NCI-H82 (cell line): Measurements from ENCODE around the gene BRD3.
A peak's percentile ranks its signal among the peaks of the same experiment; 100 is the strongest.

Source experiments
- DNase-seq: peaks from one replicate; lab custom pipeline; 2025; lab: John Stamatoyannopoulos, UW

The BRD3 gene

DNA sequence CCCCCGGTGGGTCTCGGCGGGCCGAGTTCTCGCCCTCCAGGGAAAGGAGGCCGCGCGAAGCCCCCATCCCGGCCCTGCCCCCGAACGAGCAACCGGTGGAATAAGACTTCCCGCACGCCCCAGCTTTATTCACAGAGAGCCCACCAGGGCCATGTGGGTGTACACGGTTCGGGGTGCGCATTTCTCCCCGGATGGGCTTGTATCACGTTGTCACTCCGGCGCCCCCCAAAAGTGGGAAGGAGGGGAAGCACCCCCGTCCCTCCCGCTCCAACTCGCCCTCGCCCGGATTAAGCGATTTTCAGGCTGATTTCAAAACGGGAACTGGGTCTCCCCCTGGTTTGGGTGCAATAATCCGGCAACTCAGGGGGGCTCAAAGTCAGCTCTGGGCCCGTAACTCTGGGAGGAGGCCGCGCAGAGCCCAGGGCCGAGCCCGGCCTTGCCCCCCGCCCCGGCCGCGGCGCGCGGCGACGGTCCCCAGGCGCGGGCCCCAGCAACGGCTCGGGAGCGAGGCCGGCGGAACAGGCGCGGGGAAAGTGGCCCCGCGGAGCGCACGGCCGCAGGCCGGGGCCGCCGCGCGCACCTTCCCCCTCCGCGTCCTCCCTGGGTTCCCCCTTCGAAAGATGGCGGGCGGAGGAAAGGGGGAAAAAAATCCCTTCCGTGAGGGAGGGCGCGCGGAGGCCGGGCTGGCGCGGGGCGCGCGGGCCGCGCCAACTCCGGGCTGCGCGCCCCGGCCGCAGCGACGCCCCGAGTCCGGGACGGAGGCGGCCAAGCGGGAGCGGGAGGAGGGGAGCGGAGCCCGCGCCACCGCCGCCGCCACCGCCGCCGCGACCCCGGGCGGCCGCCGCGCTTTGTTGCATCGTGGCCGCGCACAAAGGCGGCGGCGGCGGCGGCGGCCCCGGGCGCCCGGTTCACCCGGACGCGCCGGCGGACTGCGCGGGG lies 644 bp downstream of the BRD3 start:
- peak; percentile 32 for DNase-seq

DNA sequence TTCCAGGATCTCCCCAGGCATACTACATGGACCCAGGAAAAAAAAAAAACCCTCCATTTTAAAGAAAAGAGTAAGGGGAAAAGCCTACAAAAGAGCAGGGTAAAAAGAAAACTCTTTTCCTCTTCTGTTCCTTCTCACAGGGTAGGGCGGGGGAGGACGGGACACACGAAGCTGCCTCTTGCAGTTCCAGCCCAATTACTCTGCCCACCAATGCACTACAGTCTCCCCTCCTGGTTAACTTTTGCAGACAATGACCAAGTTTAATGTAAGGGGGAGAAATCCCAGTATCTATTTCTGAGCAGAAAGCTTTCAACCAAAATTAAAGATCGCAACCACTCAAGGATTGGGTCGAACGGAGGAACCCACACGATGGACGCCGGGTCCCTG lies 1.3 kb downstream of the BRD3 start:
- peak; percentile 32 for DNase-seq

DNA sequence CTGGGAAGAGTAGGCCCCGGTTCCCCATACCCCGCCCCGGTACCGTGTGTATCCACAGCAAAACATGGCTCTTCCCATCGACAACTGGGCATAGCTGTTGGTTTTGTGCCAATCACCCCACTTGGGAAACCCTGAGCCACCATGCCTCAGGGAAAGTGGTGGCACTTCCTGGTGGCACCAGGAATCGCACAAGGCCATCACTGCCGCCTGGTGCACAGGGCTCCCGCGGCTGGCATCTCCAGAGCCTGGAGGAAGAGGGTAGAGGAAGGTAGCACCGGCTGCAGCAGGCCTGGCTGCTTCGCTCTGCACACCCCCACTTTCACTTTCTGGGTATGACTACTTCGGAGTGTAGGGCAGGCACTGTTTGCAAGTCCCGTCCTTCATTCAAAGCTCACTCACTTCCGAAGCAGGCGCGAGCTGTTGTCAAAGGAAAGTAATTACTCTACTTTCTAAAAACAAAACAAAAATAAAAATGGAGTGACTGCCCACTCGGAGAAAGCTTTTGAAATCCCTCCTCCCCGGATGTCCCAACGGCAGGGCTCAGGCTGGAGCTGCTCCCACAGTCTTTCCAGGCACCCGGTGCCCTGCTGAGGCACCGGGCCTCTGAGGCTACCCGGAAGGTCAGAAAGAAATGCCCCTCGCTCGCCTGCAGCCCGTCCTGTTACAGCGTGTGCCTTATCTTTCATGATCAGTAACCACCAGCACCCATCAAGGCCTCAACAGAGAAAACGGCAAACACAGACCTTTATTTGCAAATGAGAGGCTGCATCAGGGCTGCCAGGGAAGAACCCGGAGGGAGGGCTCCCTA lies 2.0 kb downstream of the BRD3 start:
- DNase-seq, result no peak

DNA sequence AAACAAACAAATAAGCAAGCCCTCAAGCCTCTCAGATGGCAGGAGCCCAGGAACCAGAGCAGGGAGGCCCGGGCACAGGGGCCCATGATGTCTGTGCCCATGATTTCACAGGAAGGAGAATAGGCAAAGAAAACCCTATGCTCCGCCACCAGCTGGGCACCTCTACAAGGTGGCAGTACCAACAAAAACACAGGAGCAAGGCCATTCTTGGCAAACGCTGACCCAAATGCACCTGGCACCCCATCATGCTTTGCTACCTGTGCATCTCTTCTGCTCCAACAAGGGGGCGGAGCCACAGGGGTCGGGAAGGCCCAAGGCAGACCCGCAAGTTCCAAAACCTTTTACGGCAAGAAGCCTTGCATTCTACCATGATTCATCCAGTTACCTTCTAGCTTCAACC lies 3.1 kb downstream of the BRD3 start:
- DNase-seq, result no peak

DNA sequence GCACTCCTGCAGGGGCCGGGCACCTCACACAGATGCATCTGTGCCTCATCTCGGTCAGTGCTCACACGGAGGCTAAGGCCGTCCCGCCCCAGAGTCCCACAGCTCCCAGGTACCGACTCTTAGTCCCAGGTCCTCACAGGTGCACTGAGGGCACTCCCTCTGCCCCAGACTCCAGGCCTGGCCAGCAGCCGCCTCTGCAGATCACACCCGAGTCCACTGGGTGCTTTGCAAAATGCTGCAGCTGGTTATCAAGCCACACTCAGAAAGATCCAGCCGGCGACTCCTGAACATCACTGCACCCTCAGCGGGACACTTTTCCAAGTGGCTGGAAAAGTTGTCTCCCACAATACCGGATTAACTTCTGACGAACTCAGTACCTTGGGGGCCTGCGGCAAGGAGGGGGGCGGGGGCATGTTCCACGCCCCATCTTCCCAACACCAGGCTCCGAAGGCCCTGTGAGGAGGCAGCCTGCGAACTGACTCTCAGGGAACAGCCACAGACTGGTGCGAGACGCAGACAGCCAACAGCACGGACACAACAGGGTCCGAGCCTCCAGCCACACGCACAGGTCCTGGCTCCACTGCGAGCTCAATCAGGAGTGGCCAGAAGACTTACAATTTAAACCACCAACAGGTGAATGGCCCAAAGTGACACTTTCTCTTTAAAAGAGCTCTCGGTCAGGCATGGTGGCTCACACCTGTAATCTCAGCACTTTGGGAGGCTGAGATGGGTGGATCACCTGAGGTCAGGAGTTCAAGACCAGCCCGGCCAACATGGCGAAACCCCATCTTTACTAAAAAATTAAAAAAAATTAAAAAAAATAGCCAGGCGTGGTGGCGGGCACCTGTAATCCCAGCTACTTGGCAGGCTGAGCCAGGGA lies 4.0 kb downstream of the BRD3 start:
- no peak for DNase-seq

DNA sequence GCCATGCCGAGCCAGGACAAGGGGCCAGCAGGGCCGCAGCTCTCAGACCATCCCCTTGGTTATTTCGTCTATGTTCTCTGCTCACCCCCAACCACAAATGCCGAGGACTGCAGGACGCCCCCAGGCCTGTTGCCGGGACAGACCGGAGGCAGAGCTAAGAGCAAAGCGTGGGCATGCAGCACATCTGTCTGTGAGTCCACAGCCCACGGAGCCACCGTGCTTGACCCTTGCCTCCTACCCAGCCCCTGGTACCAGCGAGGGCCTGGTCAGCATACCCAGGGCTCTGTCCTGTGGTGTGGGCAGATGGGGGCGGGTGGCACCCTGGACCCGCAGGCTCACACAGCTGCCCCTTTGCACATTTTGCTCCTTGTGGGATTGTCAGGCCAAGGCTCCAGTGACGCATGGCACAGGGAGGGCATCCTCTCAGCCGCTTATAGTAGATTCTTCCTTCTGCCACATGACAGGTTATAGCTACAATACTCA lies 4.7 kb downstream of the BRD3 start:
- no peak for DNase-seq

DNA sequence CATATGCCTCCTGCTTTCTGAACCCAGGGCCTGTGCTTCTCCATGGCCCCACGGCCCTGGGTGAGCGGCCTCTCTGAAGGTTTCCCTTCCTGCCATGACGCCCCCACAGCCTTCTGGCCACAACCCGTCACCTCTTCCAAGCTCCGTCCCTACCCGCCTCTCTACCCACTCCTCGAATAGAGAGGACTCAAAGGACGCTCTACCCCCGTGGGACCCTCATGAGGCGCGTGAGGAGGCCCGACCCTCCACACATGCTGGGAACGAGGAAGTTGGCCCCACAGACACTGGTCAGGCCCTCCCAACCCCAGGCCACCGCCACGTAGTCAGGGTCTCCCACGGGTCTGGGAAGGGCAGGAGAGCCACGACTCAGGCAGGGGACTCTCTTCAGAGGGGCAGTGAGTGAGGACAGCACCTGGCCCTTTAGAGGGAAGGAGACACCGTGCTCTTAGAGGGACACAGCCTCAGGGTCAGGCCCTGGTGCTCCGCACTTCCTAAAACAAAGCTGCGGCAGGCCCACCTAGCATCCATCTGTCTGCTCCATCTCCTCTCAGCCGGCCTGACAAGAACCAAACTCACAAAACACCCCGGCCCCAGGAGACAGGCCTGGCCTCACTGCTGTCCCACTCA lies 5.3 kb downstream of the BRD3 start:
- no peak for DNase-seq

DNA sequence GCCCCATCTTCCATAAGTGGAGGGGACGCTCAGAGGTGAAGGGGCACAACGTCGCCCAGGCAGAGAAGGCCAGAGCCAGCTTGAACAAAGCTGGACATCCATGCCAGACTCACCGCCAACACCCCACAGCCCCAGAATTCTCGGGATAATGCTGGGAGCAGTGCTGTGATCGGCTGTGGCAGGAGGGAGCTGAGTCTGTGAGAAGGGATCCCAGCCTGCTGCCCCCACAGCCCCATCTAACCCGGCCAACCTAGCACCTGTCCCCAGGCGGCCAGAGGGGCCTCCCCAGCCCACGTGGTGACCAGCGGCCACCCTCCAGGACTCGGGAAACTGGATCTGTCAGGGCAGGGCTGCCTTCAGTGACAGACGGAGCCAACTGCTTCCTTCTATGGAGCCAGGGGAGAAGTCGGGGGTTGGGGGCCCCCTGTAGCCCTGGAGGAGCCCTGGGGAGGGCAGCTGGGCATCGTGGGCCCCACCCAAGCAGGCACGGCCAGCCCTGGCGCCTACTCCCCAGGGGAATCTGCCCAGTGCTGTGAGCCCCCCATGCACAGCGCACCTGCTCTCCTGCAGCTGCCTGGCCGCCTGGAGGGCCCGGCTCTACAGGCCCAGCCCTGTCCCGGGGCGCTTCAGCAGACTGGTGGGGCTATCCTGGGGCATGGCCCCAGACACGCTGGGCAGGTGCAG lies 6.0 kb downstream of the BRD3 start:
- no peak for DNase-seq

DNA sequence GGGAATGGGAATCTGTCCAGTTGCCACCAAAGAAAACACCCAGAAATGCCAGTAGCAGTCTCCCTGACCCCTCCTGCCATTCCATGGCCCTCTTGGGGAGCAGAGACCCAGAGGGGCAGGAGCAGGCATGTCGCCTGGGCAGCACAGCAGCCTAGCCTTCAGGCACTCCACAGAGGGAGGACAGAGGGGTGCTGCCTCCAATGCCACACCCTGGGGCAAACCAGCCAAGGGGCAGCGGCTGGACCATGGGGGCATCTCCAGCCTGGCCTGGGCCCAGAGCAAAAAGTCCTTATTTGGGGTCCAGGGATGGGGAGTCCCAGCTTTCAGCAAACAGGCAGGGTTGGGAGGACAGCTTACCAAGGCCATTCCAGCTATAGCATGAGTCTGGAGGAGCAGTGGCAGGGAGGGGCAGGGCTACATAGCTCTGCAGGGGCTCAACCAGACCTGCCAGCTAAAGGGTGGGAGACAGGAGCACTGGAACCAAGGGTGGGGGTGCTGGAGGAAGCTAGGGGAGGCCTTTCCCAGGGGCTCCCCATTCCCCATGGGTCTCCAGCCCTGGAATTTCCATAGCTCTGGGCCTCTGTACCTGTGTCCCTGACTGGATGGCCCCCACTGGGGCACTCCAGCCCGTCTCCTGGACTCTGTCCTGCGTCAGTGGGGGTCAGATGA lies 6.7 kb downstream of the BRD3 start:
- no peak for DNase-seq

DNA sequence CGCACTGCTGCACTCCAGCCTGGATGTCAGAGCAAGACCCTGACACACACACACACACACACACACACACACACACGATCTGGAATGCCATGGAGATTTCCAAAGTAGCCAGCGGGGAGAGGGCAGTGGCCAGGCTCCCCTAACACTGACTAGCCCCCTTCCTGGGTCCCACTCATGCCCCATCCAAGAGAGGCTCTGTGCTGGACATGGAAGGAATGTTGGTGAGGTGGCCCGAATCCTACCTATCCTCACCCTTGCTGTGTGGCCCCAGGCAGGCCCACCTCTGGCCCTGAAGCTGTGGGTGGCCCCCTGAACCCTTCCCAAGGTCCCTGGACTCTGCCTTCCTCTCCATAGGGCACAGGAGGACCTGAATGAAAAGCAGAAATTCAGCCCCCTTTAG lies 7.3 kb downstream of the BRD3 start:
- no peak for DNase-seq

DNA sequence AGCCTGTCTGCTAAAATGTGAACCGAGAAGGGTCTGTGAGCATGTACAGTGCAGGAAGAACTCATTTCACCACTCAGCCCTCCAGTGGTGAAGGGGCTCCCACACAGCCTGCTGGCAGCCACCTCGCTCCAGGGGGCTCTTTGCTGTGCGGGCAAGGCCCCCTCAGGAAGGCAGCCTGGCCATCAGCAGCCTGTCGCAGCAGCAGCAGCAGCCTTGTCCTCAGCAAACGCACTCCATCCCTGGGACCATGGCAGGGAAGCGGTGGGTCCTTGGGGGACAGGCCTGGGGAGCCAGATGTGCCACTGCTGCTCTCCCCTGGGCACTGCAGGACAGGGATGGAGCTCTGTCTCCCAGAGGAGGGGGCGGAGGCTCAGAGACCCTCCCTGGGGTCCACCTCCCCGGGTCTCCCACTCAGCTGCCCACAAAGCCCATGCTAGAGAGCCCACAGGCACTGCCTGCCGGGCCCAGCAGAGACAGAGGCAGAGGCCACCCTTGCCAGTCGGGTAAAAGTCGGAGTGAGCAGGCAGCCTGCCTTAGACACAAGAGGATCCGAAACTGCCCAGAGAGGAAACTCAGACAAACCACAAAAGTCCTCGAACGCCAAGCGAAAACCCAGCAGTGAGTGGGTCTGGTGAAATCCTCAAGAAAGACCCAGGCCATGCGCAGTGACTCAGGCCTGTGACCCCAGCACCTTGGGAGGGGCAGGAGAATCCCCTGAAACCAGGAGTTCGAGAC lies 8.0 kb downstream of the BRD3 start:
- no peak for DNase-seq

DNA sequence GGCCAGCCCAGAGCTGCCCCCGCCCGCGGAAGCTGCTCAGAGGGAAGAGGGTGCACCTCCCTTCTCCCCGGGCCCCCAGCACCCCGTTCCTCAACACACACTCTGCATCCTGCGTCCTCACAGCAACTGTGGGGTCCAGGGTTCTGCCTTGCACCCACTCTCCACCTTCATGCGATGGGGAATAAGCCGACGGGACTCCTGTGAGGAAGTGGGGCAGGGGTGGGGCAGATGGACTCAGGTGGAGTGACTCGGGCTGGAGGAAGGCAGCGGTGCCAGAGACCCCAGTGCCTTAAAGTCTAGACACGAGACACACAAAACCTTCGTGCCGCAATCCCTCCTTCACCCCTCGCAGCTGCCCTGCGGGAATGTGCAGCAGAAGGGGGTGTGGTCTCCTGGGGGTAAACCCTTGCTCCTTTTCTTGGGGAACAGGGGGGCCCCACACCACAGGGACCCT lies 8.6 kb downstream of the BRD3 start:
- no peak for DNase-seq

DNA sequence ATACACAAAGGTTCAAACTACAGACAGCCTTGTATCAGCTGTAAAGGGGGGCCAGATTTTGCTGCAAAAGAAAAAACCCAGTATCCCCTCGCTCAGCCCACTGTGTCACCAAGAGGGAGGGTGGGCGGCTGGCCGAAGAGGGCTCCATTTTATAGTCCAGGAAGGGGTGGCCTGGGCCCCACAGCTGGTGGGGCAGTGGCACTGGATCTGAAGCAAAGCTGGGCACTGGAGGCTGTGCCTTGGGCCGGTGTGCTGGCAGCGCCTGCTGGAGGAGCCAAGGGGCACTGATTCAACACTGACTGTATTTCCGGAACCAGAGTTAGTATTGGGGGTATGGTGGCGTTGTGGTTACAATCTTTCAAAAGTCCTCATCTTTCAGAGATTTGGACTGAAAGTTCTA lies 9.1 kb downstream of the BRD3 start:
- no peak for DNase-seq

DNA sequence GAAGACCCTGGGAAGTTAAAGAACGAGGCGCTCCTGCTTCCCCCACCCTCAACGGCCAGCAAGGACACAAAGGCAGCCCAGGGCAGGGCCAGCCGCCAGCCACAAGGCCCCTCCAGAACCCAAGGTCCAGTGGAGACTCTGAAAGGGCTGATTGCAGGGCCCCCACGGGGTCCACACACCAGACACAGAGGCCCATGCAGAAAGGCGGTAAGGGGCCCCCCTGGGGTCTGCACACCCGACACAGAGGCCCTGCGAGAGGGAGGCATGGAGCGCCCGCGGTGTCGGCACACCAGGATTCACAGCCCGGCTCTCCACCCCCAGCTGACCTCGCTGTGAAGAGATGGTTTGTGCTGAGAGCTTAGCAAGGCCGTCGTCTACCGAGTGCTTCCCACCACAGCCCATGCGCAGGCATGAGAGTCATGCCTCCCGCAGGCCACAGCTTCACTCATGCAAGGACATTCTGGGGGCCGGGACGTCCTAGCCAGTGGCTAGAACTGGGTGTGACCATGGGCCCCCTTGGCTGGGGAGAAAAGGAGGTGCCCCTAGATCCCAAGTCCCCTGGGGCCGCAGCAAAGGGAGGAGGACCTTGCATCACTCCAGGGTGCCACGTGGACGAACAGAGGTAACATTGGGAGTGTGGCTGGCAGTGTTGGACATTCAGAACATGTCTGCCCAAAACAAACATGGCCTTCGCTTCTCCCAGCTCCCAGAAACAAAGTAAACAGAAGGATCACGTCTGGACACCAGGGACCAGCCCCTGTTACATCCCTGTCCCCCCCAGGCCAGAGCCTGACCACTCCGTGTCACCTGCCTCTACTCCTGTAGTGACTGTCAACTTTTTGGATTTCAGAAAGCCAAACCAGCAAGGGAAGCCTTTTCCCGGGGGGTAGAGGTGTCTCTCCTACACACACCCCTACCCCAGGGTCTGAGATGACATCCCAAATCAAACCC lies 9.8 kb downstream of the BRD3 start:
- no peak for DNase-seq

DNA sequence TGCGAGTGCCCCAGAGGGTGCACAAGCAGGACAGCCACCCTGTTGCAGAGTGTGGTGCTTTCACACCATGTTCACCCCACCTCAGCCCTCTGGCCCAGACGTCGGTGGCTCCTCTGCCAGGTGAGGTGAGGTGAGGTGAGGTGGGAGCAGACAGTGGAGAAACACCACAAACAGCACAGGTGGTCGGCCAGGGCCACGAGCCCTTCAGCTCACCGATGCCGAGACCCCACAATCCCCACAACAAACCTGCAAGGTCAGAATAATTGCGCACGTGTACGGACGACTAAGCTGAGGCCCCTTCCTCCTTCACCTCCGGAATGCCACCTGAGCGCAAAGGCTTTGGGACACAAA lies 10.5 kb downstream of the BRD3 start:
- DNase-seq, result no peak

DNA sequence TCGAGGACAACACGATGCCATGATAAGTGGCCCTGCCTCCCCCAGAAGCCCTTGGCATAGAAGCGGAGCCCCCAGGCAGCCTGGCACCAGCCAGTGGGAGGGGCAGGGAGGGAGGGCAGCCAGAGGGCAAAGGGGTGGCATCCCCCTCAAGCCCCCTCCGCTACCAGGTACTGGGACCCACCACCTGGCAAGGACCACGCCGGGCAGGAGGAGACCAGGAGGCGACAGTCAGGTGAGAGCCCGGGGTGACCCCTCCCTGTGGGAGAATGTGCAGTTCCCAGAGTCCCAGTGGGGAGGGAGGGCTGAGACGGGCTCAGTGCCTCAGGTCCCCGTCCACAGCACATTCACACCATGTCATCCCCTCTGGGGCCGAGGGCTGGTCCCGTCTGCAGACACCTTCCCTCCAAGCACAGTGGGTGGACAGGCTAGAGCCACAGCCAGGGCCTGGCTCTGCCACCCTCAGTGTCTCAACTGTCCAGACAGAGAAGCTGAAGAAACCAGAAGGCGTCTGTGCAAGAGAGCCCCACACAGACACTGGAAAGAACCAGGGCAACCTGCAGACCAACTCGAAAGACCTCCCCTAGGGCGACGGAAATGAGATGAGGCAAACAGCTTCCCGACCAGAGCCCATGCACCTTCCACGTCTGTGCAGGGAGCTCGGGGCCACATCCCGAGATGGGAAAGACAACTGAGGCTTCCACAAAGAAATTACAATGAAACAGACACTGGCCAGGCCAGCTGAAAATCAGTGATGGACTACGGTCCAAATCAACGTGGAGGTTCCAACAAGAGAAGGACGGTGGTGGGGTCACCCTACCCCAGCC lies 11.1 kb downstream of the BRD3 start:
- DNase-seq, result no peak

DNA sequence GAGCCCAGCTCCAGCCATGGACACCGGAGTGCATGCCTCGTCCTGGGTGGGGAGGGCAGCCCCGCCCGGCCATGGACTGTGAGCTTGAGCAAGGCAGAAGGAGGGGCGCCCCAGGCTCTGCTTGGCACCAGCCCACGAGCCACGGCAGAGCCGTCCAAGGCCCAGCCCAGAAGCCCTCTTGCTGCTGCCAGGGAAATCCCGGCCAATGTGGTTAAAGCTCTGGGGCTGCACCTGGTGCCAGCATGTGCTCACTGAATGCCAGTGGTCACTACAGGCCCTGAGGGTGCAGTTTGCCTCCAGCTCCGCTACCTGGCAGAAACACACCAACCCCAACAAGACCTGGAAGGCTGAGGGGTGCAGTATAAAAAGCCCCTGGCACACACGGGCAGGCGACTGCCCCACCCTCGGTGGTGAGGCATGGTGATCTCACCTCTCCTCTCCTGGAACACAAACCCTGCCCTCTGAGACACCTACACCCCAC lies 11.8 kb downstream of the BRD3 start:
- DNase-seq, result no peak
